Activated gamma-delta T cell (primary cell): Measurements from ENCODE around the gene VANGL2.

ENCODE experiments used
- DNase-seq: peaks from one replicate; lab custom pipeline; 2025; lab: John Stamatoyannopoulos, UW
- total RNA-seq, 2 donors: gene quantifications; one replicate each; lab custom pipeline; 2026; lab: John Stamatoyannopoulos, UW

Gene VANGL2
- total RNA-seq: 0.26 to 0.52 reads per million in 2 donors

GRCh38 chr1:160400223-160400645 is at the start of gene VANGL2:
Gene VANGL2, plus strand, starts transcription at chr1:160400564. Its CDS starts 15,274 bp downstream, at chr1:160415838.
- peak; percentile 24 for DNase-seq

- DNase-seq: no peak
Observed at GRCh38 chr1:160351629-160352028, 48.7 kb upstream of the VANGL2 start.

GRCh38 chr1:160352555-160352954 is 47.8 kb upstream of the VANGL2 start:
- DNase-seq: no peak

- no peak for DNase-seq
Observed at GRCh38 chr1:160353223-160353622, 47.1 kb upstream of the VANGL2 start.

GRCh38 chr1:160354388-160354985 is 45.9 kb upstream of the VANGL2 start:
- DNase-seq: no peak

- no peak for DNase-seq
Observed at GRCh38 chr1:160357286-160358002, 42.9 kb upstream of the VANGL2 start.

GRCh38 chr1:160358073-160358472 is 42.3 kb upstream of the VANGL2 start:
- DNase-seq: no peak

GRCh38 chr1:160359559-160360226 is 40.7 kb upstream of the VANGL2 start:
- DNase-seq: no peak

- DNase-seq: no peak
Observed at GRCh38 chr1:160360227-160360695, 40.1 kb upstream of the VANGL2 start.

- DNase-seq: no peak
Observed at GRCh38 chr1:160361199-160361598, 39.2 kb upstream of the VANGL2 start.

- DNase-seq: no peak
Observed at GRCh38 chr1:160361814-160362167, 38.6 kb upstream of the VANGL2 start.

- no peak for DNase-seq
Observed at GRCh38 chr1:160362168-160362957, 38.0 kb upstream of the VANGL2 start.

- no peak for DNase-seq
Observed at GRCh38 chr1:160363010-160363409, 37.4 kb upstream of the VANGL2 start.

GRCh38 chr1:160363951-160364735 is 36.2 kb upstream of the VANGL2 start:
- DNase-seq: no peak

GRCh38 chr1:160365325-160365724 is 35.0 kb upstream of the VANGL2 start:
- no peak for DNase-seq

- DNase-seq: no peak
Observed at GRCh38 chr1:160366731-160367515, 33.4 kb upstream of the VANGL2 start, which contains the start of gene NHLH1. Gene NHLH1, plus strand, starts transcription at chr1:160367071. Its CDS starts 3,661 bp downstream, at chr1:160370732.

GRCh38 chr1:160367516-160367900 is 32.9 kb upstream of the VANGL2 start:
- DNase-seq: no peak

GRCh38 chr1:160367934-160368923 is 32.1 kb upstream of the VANGL2 start:
- no peak for DNase-seq

- no peak for DNase-seq
Observed at GRCh38 chr1:160369087-160369486, 31.3 kb upstream of the VANGL2 start.
